ENCODE data around the gene COL26A1. TPM values are rescaled to one million over a fixed set of nuclear protein-coding genes. Genes with fewer than 3 reads are reported as not detected.
A peak's percentile ranks its signal among the peaks of the same experiment; 100 is the strongest.

COL26A1 gene
- total RNA-seq, 1 experiment from 2014 or later, result 0.20 TPM

GRCh38 chr7:101536232-101536631 is 173.6 kb downstream of the COL26A1 start:
- Histone ChIP-seq H3K27ac (no peak overlapping the region), H3K4me2 (no peak overlapping the region)
- BruUV-seq (replicated peaks), result no TSS peak

GRCh38 chr7:101536668-101537067 is 174.0 kb downstream of the COL26A1 start:
- no peak overlapping the region for H3K4me2 ChIP-seq
- no peak overlapping the region for H3K4me3 ChIP-seq
- DNase-seq, result no peak
- no peaks in the 10 kb centered on the region for H4K20me1 ChIP-seq (ENCODE audit: insufficient read depth)
- ChIA-PET POLR2A (ENCODE audit: unreplicated experiment) (no interaction called here), CTCF (interaction anchor here (0.6 kb wide), 2 partner anchors 279 to 372 kb away, joined by 4 to 5 read pairs; no protein-coding TSS in a partner anchor)
- no peak overlapping the region for H3K27ac ChIP-seq
- no peaks in the 10 kb centered on the region; the same call in 1 of the 2 replicates for H3F3A ChIP-seq (ENCODE audit: insufficient read depth, low read depth)
- H3K9me2 ChIP-seq (ENCODE audit: insufficient read depth), result no peaks in the 10 kb centered on the region
- H3K27me3 ChIP-seq (ENCODE audit: insufficient read depth, low read depth), result peaks cover 12% of the 10 kb centered on the region; the same call in 1 of the 2 replicates
- H2AFZ ChIP-seq, result no peak overlapping the region
- intact Hi-C loops (cut with micrococcal nuclease; ENCODE audit: unreplicated experiment), result loop anchor here (10.0 kb wide), 1 partner anchor 642 kb away; the partner anchor contains the start of gene ACHE
- no peaks in the 10 kb centered on the region for H3K4me1 ChIP-seq (replicated peaks; ENCODE audit: insufficient read depth)
- BruUV-seq (replicated peaks), result no TSS peak
- no peaks in the 10 kb centered on the region for H3K9me3 ChIP-seq (ENCODE audit: insufficient read depth, low read depth)
- H3K79me2 ChIP-seq (ENCODE audit: low read depth), result no peaks in the 10 kb centered on the region
- TF ChIP-seq EZH2 (IDR thresholded peaks at IDR 0.05; ENCODE audit: low read depth), result no peak
- no peak for TF ChIP-seq CTCF (conservative IDR thresholded peaks at IDR 0.05)
- no peaks in the 10 kb centered on the region for H3K36me3 ChIP-seq (ENCODE audit: low read depth)

More at GRCh38 chr7:101536232-101536631, 173.6 kb downstream of the COL26A1 start:
- H3K9me2 ChIP-seq (ENCODE audit: insufficient read depth), result no peaks in the 10 kb centered on the region
- H3K27me3 ChIP-seq (ENCODE audit: insufficient read depth, low read depth), result peaks cover 17% of the 10 kb centered on the region; the same call in 1 of the 2 replicates
- no peaks in the 10 kb centered on the region for H3K4me1 ChIP-seq (replicated peaks; ENCODE audit: insufficient read depth)
- no peak for DNase-seq
- TF ChIP-seq CTCF (conservative IDR thresholded peaks at IDR 0.05), result no peak
- no peak for TF ChIP-seq EZH2 (IDR thresholded peaks at IDR 0.05; ENCODE audit: low read depth)
- no peaks in the 10 kb centered on the region for H4K20me1 ChIP-seq (ENCODE audit: insufficient read depth)
- intact Hi-C loops (cut with micrococcal nuclease; ENCODE audit: unreplicated experiment), result loop anchor here (10.0 kb wide), 1 partner anchor 641 kb away; the partner anchor contains the start of gene ACHE
- H3K9me3 ChIP-seq (ENCODE audit: insufficient read depth, low read depth), result no peaks in the 10 kb centered on the region
- H2AFZ ChIP-seq, result no peak overlapping the region
- H3K36me3 ChIP-seq (ENCODE audit: low read depth), result no peaks in the 10 kb centered on the region
- POLR2A ChIA-PET (ENCODE audit: unreplicated experiment), result no interaction called here
- H3F3A ChIP-seq (ENCODE audit: insufficient read depth, low read depth), result no peaks in the 10 kb centered on the region; the same call in 1 of the 2 replicates
- H3K4me3 ChIP-seq, result no peak overlapping the region
- CTCF ChIA-PET, result interaction anchor here (0.6 kb wide), 2 partner anchors 278 to 371 kb away, joined by 4 to 5 read pairs; no protein-coding TSS in a partner anchor
- no peaks in the 10 kb centered on the region for H3K79me2 ChIP-seq (ENCODE audit: low read depth)

GRCh38 chr7:101537205-101537604 is 174.5 kb downstream of the COL26A1 start:
- Histone ChIP-seq H3K4me2 (no peak overlapping the region), H4K20me1 (ENCODE audit: insufficient read depth) (no peaks in the 10 kb centered on the region), H3K9me3 (ENCODE audit: insufficient read depth, low read depth) (no peaks in the 10 kb centered on the region), H2AFZ (no peak overlapping the region), H3K79me2 (ENCODE audit: low read depth) (no peaks in the 10 kb centered on the region), H3K9me2 (ENCODE audit: insufficient read depth) (no peaks in the 10 kb centered on the region), H3K27ac (no peak overlapping the region), H3K36me3 (ENCODE audit: low read depth) (no peaks in the 10 kb centered on the region), H3K4me3 (no peak overlapping the region), H3K4me1 (replicated peaks; ENCODE audit: insufficient read depth) (no peaks in the 10 kb centered on the region), H3F3A (ENCODE audit: insufficient read depth, low read depth) (no peaks in the 10 kb centered on the region; the same call in 1 of the 2 replicates), H3K27me3 (ENCODE audit: insufficient read depth, low read depth) (peaks cover 8% of the 10 kb centered on the region; the same call in 1 of the 2 replicates)
- DNase-seq, result peak in 1 of 2 experiments; percentile 31
- no TSS peak for BruUV-seq (replicated peaks)
- ChIA-PET CTCF (no interaction called here), POLR2A (ENCODE audit: unreplicated experiment) (no interaction called here)
- intact Hi-C loops (cut with micrococcal nuclease; ENCODE audit: unreplicated experiment), result loop anchor here (10.0 kb wide), 1 partner anchor 642 kb away; the partner anchor contains the start of gene ACHE
- TF ChIP-seq EZH2 (IDR thresholded peaks at IDR 0.05; ENCODE audit: low read depth), result no peak
- no peak for TF ChIP-seq CTCF (conservative IDR thresholded peaks at IDR 0.05)

Data from PC-9 (cell line).